ENCODE data around the gene CEACAM4.

- TF ChIP-seq CTCF (IDR thresholded peaks at IDR 0.05) (no peak), SIN3A (IDR thresholded peaks at IDR 0.05; ENCODE audit: borderline replicate concordance, insufficient read depth, low read depth, low read length) (no peak)
- TF ChIP-seq, protein P1, sequence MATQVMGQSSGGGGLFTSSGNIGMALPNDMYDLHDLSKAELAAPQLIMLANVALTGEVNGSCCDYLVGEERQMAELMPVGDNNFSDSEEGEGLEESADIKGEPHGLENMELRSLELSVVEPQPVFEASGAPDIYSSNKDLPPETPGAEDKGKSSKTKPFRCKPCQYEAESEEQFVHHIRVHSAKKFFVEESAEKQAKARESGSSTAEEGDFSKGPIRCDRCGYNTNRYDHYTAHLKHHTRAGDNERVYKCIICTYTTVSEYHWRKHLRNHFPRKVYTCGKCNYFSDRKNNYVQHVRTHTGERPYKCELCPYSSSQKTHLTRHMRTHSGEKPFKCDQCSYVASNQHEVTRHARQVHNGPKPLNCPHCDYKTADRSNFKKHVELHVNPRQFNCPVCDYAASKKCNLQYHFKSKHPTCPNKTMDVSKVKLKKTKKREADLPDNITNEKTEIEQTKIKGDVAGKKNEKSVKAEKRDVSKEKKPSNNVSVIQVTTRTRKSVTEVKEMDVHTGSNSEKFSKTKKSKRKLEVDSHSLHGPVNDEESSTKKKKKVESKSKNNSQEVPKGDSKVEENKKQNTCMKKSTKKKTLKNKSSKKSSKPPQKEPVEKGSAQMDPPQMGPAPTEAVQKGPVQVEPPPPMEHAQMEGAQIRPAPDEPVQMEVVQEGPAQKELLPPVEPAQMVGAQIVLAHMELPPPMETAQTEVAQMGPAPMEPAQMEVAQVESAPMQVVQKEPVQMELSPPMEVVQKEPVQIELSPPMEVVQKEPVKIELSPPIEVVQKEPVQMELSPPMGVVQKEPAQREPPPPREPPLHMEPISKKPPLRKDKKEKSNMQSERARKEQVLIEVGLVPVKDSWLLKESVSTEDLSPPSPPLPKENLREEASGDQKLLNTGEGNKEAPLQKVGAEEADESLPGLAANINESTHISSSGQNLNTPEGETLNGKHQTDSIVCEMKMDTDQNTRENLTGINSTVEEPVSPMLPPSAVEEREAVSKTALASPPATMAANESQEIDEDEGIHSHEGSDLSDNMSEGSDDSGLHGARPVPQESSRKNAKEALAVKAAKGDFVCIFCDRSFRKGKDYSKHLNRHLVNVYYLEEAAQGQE (IDR thresholded peaks at IDR 0.05; ENCODE audit: insufficient read depth in 1 of 2, low read depth in 2 of 2, low read length in 1 of 2): no peak
Measured at GRCh38 chr19:41612483-41612882, 14.4 kb downstream of the CEACAM4 start.

All from Panc1 (cell line).